ENCODE measurements around the gene PHF14. TPM values are rescaled to one million over a fixed set of nuclear protein-coding genes. Genes with fewer than 3 reads are reported as not detected.
"Not testable (repeated sequence)": the region's sequence is repeated elsewhere in the genome, so short reads cannot be mapped to it uniquely, and the experiment has no call there.

Gene PHF14, protein sequence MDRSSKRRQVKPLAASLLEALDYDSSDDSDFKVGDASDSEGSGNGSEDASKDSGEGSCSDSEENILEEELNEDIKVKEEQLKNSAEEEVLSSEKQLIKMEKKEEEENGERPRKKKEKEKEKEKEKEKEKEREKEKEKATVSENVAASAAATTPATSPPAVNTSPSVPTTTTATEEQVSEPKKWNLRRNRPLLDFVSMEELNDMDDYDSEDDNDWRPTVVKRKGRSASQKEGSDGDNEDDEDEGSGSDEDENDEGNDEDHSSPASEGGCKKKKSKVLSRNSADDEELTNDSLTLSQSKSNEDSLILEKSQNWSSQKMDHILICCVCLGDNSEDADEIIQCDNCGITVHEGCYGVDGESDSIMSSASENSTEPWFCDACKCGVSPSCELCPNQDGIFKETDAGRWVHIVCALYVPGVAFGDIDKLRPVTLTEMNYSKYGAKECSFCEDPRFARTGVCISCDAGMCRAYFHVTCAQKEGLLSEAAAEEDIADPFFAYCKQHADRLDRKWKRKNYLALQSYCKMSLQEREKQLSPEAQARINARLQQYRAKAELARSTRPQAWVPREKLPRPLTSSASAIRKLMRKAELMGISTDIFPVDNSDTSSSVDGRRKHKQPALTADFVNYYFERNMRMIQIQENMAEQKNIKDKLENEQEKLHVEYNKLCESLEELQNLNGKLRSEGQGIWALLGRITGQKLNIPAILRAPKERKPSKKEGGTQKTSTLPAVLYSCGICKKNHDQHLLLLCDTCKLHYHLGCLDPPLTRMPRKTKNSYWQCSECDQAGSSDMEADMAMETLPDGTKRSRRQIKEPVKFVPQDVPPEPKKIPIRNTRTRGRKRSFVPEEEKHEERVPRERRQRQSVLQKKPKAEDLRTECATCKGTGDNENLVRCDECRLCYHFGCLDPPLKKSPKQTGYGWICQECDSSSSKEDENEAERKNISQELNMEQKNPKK
- 21.0 and 42.3 TPM in 2 replicates for total RNA-seq (2014; rRNA removed; shearing (Covaris generic))

DNA sequence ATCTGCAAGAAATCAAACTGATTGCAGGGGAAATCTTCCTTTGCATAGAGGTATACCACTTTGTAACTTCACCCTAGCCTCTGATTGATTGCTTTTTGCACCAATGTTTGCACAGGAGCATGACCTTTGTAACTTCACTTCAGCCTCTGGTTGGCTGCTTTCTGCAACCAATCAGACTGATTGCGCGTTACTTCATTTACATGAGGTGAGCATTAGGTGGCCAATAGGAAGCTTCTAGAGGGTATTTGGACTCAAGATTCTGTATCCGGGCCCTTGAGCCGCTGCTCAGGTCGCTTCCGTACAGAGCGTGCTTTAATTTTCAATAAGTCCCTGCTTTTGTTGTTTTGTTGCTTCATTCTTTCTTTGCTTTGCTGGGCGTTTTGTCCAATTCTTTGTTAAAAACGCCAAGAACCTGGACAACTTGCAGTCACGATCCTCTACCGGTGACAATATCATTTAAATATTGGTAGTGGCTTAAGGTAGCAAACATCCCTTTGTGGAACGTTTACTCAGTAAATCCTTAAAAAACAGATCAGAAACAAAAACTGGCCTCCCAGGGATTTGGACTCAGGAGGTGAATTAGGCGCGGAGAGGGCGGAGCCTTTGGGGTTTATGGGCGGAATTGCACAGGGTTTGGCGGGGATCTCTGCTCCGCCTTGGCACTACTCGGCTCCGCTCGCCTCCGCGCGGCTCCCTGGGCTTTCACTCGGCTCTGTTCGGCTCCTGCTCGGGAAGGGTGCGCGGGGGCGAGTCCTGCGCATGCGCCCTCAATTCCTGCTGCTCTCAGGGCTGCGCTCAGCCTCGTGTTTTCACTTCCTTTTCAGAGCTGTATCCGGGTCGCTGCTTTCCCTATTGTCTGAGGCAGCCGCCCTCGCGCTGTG, at the start of gene PHF14:
Gene PHF14 (plus strand): TSS at position 812 of the 881 bp plus-strand sequence. CDS start 452 bp downstream, outside the sequence.
- in situ Hi-C loops (cut with HindIII; ENCODE audit: low sequenced_read_pairs), result no loop called here
- DNase-seq (ENCODE audit: low spot score), result peak; percentile 97

DNA sequence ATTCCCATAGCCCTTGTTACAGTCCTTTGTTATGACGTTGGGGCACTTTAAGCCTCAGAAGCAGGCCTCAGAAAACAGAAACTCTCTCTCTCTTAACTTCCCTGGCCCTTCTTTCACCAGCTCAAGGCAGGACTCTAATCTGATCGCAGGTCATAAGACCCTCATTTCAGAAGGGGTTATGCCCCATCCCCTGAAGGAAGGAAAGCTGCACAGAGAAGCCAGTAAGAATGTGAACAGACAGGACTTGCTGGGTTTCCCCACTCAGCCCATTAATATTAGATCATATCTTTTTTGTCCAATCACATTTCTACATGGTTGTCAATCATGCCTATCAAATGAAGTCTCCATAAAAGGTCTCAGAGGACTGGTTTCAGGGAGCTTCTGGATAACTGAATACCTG, 49.3 kb upstream of the PHF14 start:
- in situ Hi-C loops (cut with HindIII; ENCODE audit: low sequenced_read_pairs), result no loop called here
- no peak for DNase-seq (ENCODE audit: low spot score)

DNA sequence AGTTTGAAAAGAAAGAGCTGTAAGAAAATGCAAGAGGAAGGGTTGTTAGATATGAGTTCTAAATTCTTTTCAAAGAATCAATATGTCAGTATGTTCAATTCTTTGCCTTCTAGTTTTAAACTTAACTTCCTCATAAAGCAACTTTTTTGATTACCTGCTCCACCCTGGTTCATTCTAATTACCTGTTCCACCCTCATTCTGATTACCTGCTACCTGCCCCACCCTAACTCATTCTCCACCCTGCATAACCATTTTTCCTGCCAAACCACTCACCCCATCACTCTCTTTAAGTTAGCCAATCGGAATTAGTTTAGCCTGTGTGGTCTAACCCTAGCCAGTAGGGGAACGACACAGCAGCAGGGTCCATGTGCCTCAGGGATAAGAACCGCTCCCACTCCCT, 45.5 kb upstream of the PHF14 start:
- in situ Hi-C loops (cut with HindIII; ENCODE audit: low sequenced_read_pairs); DNase-seq (ENCODE audit: low spot score): not testable (repeated sequence)

- DNase-seq (ENCODE audit: low spot score), result no peak
- in situ Hi-C loops (cut with HindIII; ENCODE audit: low sequenced_read_pairs), result no loop called here
Measured at GRCh38 chr7:10930551-10930950, 43.1 kb upstream of the PHF14 start.

DNA sequence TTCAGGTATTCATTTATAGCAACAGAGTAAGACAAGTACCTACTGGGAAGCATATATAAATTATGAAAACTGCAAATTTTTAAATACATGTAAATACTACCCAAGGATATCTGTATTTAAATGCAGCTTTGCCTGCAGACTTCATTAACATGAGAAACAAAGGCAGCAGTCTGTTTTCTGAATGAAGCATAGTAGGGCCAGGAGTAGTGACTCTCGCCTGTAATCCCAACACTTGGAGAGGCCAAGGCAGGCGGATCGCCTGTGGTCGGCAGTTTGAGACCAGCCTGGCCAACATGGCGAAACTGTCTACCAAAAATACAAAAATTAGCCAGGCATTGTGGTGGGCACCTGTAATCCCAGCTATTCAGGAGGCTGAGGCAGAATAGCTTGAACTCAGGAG, 42.5 kb upstream of the PHF14 start:
- in situ Hi-C loops (cut with HindIII; ENCODE audit: low sequenced_read_pairs), result no loop called here
- no peak for DNase-seq (ENCODE audit: low spot score)

DNA sequence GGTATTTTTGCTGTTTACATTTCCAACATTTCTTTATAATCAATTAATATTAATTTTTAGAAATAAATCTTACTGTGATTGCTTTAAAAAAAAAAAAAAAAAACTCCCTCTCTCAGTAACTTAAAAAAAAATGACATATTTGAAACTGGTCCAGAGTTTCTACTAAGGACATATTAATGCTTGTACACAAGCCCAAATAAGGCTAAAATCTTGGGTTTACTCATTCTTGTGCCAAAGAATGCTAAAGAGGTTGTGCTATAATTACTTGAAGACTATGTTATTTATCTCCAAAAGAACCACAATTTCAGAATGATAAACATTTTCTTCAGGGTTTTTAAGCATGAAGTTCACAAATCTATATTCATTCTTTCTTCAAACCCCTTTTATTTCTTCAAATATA, 39.4 kb upstream of the PHF14 start:
- no peak for DNase-seq (ENCODE audit: low spot score)
- in situ Hi-C loops (cut with HindIII; ENCODE audit: low sequenced_read_pairs), result no loop called here

GRCh38 chr7:10939237-10939910, 34.3 kb upstream of the PHF14 start:
- in situ Hi-C loops (cut with HindIII; ENCODE audit: low sequenced_read_pairs), result no loop called here
- peak; percentile 14 for DNase-seq (ENCODE audit: low spot score)

DNA sequence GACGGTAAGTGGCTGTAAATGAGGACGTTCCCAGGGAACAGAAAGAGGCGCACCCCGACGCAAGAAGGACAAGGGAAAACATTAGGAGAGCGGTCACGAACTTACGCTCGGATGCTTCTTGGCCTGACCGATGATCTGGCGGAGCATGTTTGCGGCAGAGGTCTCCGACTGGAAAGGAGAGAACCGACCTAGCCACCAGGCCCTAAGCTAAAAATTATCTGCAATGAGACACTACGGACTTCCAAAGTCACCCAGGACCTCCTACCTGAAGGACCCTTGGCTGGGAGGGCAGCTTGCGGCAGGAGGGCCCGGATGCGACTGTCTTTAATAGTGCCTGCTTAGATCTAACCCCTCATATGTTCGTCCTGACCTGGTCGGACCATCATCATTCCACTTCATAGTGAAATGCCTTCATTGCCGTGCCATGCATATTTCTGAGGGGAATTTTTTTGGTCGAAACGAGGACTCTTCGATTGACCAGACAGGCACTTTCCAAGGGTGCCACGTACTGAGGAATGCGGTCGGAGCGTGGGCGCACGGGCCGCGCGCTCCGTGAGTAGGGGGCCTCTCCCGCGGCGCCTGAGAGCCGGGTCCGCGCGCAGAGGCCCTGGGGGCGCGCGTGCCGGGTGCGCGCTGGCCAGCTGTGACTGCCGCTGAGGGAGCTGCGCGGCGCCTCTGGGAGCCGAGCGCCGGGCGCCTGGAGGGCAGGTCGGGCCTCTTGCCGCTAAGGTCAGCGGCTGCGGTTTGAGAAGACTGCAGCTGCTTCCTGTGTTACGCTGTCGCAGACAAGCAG, 33.6 kb upstream of the PHF14 start:
- DNase-seq (ENCODE audit: low spot score), result peak; percentile 93
- in situ Hi-C loops (cut with HindIII; ENCODE audit: low sequenced_read_pairs), result no loop called here

DNA sequence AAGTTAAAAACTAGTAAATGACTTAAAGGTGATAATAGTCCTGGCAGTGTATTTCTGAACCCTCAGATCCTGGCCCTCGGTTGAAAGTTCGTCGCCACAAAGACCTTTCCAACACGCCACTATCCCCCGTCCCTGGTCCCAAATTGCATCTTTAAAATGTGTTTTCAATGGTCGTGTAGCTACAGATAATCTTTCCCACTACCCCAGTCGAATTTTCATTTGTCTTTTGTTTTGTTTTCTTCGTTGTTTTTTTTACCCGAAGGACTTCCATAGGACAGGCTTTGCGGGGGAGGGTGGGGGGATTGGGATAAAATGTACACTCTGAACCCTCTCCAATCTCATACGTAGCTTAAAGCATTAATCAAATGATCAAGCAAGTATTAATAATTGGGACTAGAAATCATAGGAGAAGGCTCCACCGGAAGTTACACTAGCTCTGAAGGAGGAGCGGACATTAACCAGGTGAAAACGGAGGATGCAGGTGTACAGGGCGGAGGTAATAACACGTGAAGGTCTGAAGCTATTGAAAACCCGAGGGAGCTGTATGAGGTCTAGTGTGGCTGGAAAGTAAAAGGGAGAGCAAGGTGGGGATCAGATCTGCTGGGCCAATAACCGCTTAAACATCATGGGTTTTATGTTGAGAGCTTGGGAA, 32.8 kb upstream of the PHF14 start:
- peak; percentile 35 for DNase-seq (ENCODE audit: low spot score)
- in situ Hi-C loops (cut with HindIII; ENCODE audit: low sequenced_read_pairs), result no loop called here

- in situ Hi-C loops (cut with HindIII; ENCODE audit: low sequenced_read_pairs), result no loop called here
- DNase-seq (ENCODE audit: low spot score), result no peak
Measured at GRCh38 chr7:10950494-10950893, 23.2 kb upstream of the PHF14 start.

DNA sequence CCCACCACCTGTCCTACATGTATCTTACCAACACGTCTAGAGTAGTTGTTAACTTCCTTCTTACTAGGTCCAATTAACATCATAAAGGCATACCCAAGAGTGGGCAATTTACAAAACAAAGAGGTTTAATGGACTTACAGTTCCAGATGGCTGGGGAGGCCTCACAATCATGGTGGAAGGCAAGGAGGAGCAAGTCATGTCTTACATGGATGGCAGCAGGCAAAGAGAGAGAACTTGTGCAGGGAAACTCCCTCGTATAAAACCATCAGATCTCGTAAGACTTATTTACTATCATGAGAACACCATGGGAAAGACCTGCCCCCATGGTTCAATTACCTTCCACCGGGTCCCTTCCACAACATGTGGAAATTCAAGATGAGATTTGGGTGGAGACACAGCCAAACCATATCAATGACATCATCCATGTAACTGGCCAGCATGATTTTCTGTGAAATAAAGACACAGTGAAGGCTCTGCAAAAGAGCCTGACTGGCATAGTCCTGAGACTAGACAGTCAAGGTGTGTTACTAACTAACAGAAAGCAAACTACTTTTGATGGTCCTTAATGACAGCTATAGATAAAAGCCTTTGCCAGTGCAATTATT, 22.6 kb upstream of the PHF14 start:
- in situ Hi-C loops (cut with HindIII; ENCODE audit: low sequenced_read_pairs); DNase-seq (ENCODE audit: low spot score): not testable (repeated sequence)

GRCh38 chr7:10952588-10952987, 21.1 kb upstream of the PHF14 start:
- in situ Hi-C loops (cut with HindIII; ENCODE audit: low sequenced_read_pairs), result no loop called here

GRCh38 chr7:10953078-10953750, 20.5 kb upstream of the PHF14 start:
- in situ Hi-C loops (cut with HindIII; ENCODE audit: low sequenced_read_pairs), result not testable (repeated sequence)

More at GRCh38 chr7:10952588-10952987, 21.1 kb upstream of the PHF14 start:
- DNase-seq (ENCODE audit: low spot score), result no peak

DNA sequence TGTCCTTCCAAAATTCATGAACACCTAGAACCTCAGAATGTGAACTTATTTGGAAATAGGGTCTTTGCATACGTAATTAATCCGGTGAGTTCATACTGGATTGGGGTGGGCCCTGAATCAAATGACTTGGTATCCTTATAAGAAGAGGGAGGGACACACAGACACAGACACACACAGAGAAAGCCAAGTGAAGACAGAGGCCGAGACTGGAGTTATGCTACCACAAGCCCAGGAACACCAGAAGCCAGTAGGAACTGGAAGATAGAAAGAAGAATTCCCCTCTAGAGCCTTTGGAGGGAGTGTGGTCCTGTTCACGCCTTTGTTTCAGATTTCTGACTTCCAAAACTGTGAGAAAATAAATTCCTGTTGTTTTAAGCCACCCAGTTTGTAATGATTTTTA, 17.1 kb upstream of the PHF14 start:
- no peak for DNase-seq (ENCODE audit: low spot score)
- in situ Hi-C loops (cut with HindIII; ENCODE audit: low sequenced_read_pairs), result no loop called here

More at GRCh38 chr7:10953078-10953750, 20.5 kb upstream of the PHF14 start:
- DNase-seq (ENCODE audit: low spot score), result not testable (repeated sequence)

GRCh38 chr7:10960242-10960641, 13.4 kb upstream of the PHF14 start:
- in situ Hi-C loops (cut with HindIII; ENCODE audit: low sequenced_read_pairs); DNase-seq (ENCODE audit: low spot score): not testable (repeated sequence)

DNA sequence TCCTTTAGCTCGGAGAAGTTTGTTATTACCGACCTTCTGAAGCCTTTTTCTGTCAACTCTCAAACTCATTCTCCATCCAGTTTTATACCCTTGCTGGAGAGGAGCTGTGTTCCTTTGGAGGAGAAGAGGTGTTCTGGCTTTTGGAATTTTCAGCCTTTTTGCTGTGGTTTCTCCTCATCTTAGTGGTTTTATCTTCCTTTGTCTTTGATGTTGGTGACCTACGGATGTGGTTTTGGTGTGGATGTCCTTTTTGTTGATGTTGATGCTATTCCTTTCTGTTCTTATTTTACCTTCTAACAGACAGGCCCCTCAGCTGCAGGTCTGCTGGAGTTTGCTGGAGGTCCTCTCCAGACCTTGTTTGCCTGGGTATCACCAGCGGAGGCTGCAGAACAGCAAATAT, 8.7 kb upstream of the PHF14 start:
- in situ Hi-C loops (cut with HindIII; ENCODE audit: low sequenced_read_pairs); DNase-seq (ENCODE audit: low spot score): not testable (repeated sequence)
